Aorta (tissue), 5 donors: ENCODE results near the gene PCSK6. TPM values are rescaled to one million over a fixed set of nuclear protein-coding genes. Genes with fewer than 3 reads are reported as not detected.

Source experiments
- ATAC-seq: fragments of 200-7000 bp; cut with Tn5 transposase; one replicate; pipeline ENCODE4 v1.9.1; 2022; ENCODE audit warnings: moderate library complexity; ENCODE audit not compliant: low FRiP score
- DNase-seq, 2 donors: peaks; one replicate each; pipeline ENCODE4 v3.0.0-alpha.2; 2020
- H3K27ac ChIP-seq, 2 donors: one replicate each; pipeline ENCODE4 v1.5.1; 2013; ENCODE audit warnings: low read length in 2 of 2, mild to moderate bottlenecking in 2 of 2, moderate library complexity in 2 of 2, control low read depth in 1 of 2, inconsistent platforms in 1 of 2, low read depth in 1 of 2
- H3K27me3 ChIP-seq, 2 donors: one replicate each; pipeline ENCODE4 v1.6.1; 2013; ENCODE audit warnings: control low read depth in 1 of 2, low read length in 1 of 2, mild to moderate bottlenecking in 1 of 2, moderate library complexity in 1 of 2; ENCODE audit not compliant: insufficient read depth in 2 of 2, control insufficient read depth in 1 of 2
- H3K36me3 ChIP-seq, 2 donors: one replicate each; pipeline ENCODE4 v1.6.1; 2013; ENCODE audit warnings: control low read depth in 1 of 2, low read length in 1 of 2, mild to moderate bottlenecking in 1 of 2; ENCODE audit not compliant: insufficient read depth in 2 of 2, control insufficient read depth in 1 of 2
- H3K4me1 ChIP-seq, 2 donors: one replicate each; pipeline ENCODE4 v1.6.1; 2013; ENCODE audit warnings: low read length in 2 of 2, control low read depth in 1 of 2, mild to moderate bottlenecking in 1 of 2, moderate library complexity in 1 of 2; ENCODE audit not compliant: insufficient read depth in 2 of 2, control insufficient read depth in 1 of 2
- H3K4me3 ChIP-seq, 2 donors: one replicate each; pipeline ENCODE4 v1.5.1; 2013; ENCODE audit warnings: low read length in 2 of 2, control low read depth in 1 of 2, mild to moderate bottlenecking in 1 of 2
- H3K9me3 ChIP-seq: one replicate; pipeline ENCODE4 v1.6.1; 2013; ENCODE audit warnings: mild to moderate bottlenecking, low read length; ENCODE audit not compliant: control insufficient read depth
- WGBS, 2 donors: extraction: QIAGEN DNeasy Blood & Tissue Kit; methylation state at CpG; one replicate each; pipeline ENCODE4 v1.1.7; 2013; 5-methylcytosine and 5-hydroxymethylcytosine counted together
- intact Hi-C, 2 donors: fragments of 100-400 bp; cut with DNase I; formaldehyde crosslinking; loops; one replicate each; pipeline versions ENCODE4 v1.14.2 to v1.15.0; 2022
- polyA plus RNA-seq, 2 donors: library from polyadenylated mRNA; stranded (reverse); fragments of 200-250 nt; gene quantifications; one replicate each; pipeline ENCODE4 v1.2.3, GENCODE V29; 2013
- total RNA-seq, 2 donors: library from RNA; stranded (reverse); fragmentation: NEBNext Ultra II Directional; extraction: Animal tissue kit (Norgen Biotek cat#: 25700); gene quantifications; one replicate each; pipeline ENCODE4 v1.2.1, GENCODE V29; 2021
- donor health status: healthy with polysubstance abuse.
- donor health status: Bipolar disorder and iron deficiency.
- donor health status: DM: no; HTN: no; CAD: no.
- donor health status: DM: no; HTN: no; CAD: no.
- donor health status: DM: yes; HTN: yes; CAD: no.

Gene PCSK6
- total and polyA plus RNA-seq, 4 donors, result 1.6 to 11.2 (median 5.0) TPM; not detected in 1

GRCh38 chr15:101490922-101491733, 1.6 kb upstream of the PCSK6 start:
- 89 to 91% methylated on average over 16 of the region's 16 CpGs for WGBS, 2 donors
- Histone ChIP-seq H3K27me3 (no peaks in the 10 kb centered on the region), H3K27ac (no peak overlapping the region), H3K9me3 (no peaks in the 10 kb centered on the region), H3K36me3 (no peaks in the 10 kb centered on the region), H3K4me3 (no peak overlapping the region), H3K4me1 (no peaks in the 10 kb centered on the region)
- intact Hi-C loops, result no loop called here
- no peak for DNase-seq
- ATAC-seq, result no peak

- intact Hi-C loops, result no loop called here
- H3K27me3 ChIP-seq, result no peaks in the 10 kb centered on the region
These were observed 943 bp upstream of the PCSK6 start for GRCh38 chr15:101490408-101490891.

GRCh38 chr15:101489237-101489598, 289 bp downstream of the PCSK6 start:
- Histone ChIP-seq H3K9me3 (no peaks in the 10 kb centered on the region), H3K36me3 (no peaks in the 10 kb centered on the region), H3K4me1 (no peaks in the 10 kb centered on the region), H3K27me3 (no peaks in the 10 kb centered on the region), H3K27ac (no peak overlapping the region), H3K4me3 (peak overlapping the region; percentile 35 to 67)
- ATAC-seq (no peak), DNase-seq (no peak)
- 1 to 2% methylated on average over 12 to 62 of the region's 62 CpGs for WGBS, 2 donors
- intact Hi-C loops, result no loop called here

More at GRCh38 chr15:101490408-101490891, 943 bp upstream of the PCSK6 start:
- H3K4me1 ChIP-seq, result no peaks in the 10 kb centered on the region
- no peak overlapping the region for H3K27ac ChIP-seq
- DNase-seq (no peak), ATAC-seq (no peak)
- H3K9me3 ChIP-seq, result no peaks in the 10 kb centered on the region
- no peak overlapping the region for H3K4me3 ChIP-seq
- 90% methylated on average over 15 of the region's 15 CpGs for WGBS, 2 donors
- H3K36me3 ChIP-seq, result no peaks in the 10 kb centered on the region

- intact Hi-C loops, result no loop called here
- H3K27me3 ChIP-seq, result no peaks in the 10 kb centered on the region
- no peak for DNase-seq
- H3K36me3 ChIP-seq, result no peaks in the 10 kb centered on the region
- peak overlapping the region; percentile 35 to 67 for H3K4me3 ChIP-seq
- no peak overlapping the region for H3K27ac ChIP-seq
- no peak for ATAC-seq
- H3K4me1 ChIP-seq, result no peaks in the 10 kb centered on the region
- H3K9me3 ChIP-seq, result no peaks in the 10 kb centered on the region
- WGBS, 2 donors, result 6 to 10% methylated on average over 55 to 85 of the region's 85 CpGs
These were observed 975 bp downstream of the PCSK6 start for GRCh38 chr15:101488300-101489164.

- 90 to 91% methylated on average over 14 of the region's 14 CpGs for WGBS, 2 donors
- intact Hi-C loops, result no loop called here
- no peaks in the 10 kb centered on the region for H3K27me3 ChIP-seq
- no peak for DNase-seq
- H3K4me1 ChIP-seq, result no peaks in the 10 kb centered on the region
- H3K4me3 ChIP-seq, result no peak overlapping the region
- no peak overlapping the region for H3K27ac ChIP-seq
- H3K9me3 ChIP-seq, result no peaks in the 10 kb centered on the region
- ATAC-seq, result no peak
- no peaks in the 10 kb centered on the region for H3K36me3 ChIP-seq
These were observed 2.6 kb downstream of the PCSK6 start for GRCh38 chr15:101486696-101487459.

- Histone ChIP-seq H3K4me3 (no peak overlapping the region), H3K27ac (no peak overlapping the region), H3K4me1 (no peaks in the 10 kb centered on the region), H3K9me3 (no peaks in the 10 kb centered on the region), H3K36me3 (no peaks in the 10 kb centered on the region), H3K27me3 (no peaks in the 10 kb centered on the region)
- DNase-seq, result no peak
- 71 to 76% methylated on average over 6 of the region's 6 CpGs for WGBS, 2 donors
- intact Hi-C loops, result no loop called here
- ATAC-seq, result no peak
These were observed 6.0 kb downstream of the PCSK6 start for GRCh38 chr15:101483462-101483861.

- no peak for ATAC-seq
These were observed 6.8 kb downstream of the PCSK6 start for GRCh38 chr15:101482526-101483371.

More at GRCh38 chr15:101482526-101483371, 6.8 kb downstream of the PCSK6 start:
- H3K27ac ChIP-seq, result no peak overlapping the region
- WGBS, 2 donors, result 85 to 86% methylated on average over 21 of the region's 21 CpGs
- no peaks in the 10 kb centered on the region for H3K36me3 ChIP-seq
- DNase-seq, result no peak
- intact Hi-C loops, result no loop called here
- H3K4me3 ChIP-seq, result no peak overlapping the region
- no peaks in the 10 kb centered on the region for H3K4me1 ChIP-seq
- H3K9me3 ChIP-seq, result no peaks in the 10 kb centered on the region
- H3K27me3 ChIP-seq, result no peaks in the 10 kb centered on the region
